GM23338 (cell line): ENCODE data around the gene CES4A.

Source experiments
- EZH2 ChIP-seq: fragments of 200-600 bp; sonication (generic); IDR thresholded peaks from one replicate; pipeline ENCODE4 v1.8.0; 2017; ENCODE audit warnings: antibody characterized with exemption, mild to moderate bottlenecking, low read depth; ENCODE audit not compliant: unreplicated experiment
- JUNB ChIP-seq: IDR thresholded peaks from one replicate; pipeline ENCODE4 v1.6.1; 2016; ENCODE audit warnings: antibody characterized with exemption; ENCODE audit not compliant: unreplicated experiment
- POLR2AphosphoS5 ChIP-seq: IDR thresholded peaks from 2 replicates; pipeline ENCODE4 v1.6.1; 2016; ENCODE audit warnings: antibody characterized with exemption, low read depth
- TF ChIP-seq, protein P1 (sequence below), 2 experiments: fragments of 200-600 bp in 1 of 2; sonication (generic) in 1 of 2; conservative IDR thresholded peaks; 2 replicates each; pipeline versions ENCODE4 v1.5.1 to v1.6.1; 2016 to 2017; ENCODE audit warnings: antibody characterized with exemption in 2 of 2, low read depth in 2 of 2, mild to moderate bottlenecking in 2 of 2, moderate library complexity in 1 of 2

DNA sequence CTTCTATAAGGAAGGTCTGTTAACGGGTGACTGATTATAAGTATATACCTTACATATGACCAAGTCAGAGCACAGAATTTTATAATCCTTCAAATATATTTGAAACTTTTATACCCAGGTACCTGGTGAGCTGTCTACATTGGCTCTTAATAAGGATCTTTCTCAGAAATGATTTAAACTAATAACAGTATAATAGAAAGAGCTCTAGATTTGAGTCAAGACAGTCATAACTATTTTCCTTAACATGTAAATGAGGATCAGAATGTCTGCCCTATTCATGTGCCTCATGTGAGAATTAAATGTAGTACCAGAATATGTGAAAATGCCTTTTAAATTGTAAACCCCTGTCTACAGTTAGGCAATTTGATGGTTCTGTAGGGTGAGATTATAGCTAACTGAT lies 55.0 kb downstream of the CES4A start:
- TF ChIP-seq EZH2 (no peak), POLR2AphosphoS5 (no peak), JUNB (no peak)
- TF ChIP-seq, protein P1, sequence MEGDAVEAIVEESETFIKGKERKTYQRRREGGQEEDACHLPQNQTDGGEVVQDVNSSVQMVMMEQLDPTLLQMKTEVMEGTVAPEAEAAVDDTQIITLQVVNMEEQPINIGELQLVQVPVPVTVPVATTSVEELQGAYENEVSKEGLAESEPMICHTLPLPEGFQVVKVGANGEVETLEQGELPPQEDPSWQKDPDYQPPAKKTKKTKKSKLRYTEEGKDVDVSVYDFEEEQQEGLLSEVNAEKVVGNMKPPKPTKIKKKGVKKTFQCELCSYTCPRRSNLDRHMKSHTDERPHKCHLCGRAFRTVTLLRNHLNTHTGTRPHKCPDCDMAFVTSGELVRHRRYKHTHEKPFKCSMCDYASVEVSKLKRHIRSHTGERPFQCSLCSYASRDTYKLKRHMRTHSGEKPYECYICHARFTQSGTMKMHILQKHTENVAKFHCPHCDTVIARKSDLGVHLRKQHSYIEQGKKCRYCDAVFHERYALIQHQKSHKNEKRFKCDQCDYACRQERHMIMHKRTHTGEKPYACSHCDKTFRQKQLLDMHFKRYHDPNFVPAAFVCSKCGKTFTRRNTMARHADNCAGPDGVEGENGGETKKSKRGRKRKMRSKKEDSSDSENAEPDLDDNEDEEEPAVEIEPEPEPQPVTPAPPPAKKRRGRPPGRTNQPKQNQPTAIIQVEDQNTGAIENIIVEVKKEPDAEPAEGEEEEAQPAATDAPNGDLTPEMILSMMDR (conservative IDR thresholded peaks at IDR 0.05; ENCODE audit: low read depth in 2 of 2) = no peak
